ENCODE measurements around the gene DMBX1.

DMBX1 gene

DNA sequence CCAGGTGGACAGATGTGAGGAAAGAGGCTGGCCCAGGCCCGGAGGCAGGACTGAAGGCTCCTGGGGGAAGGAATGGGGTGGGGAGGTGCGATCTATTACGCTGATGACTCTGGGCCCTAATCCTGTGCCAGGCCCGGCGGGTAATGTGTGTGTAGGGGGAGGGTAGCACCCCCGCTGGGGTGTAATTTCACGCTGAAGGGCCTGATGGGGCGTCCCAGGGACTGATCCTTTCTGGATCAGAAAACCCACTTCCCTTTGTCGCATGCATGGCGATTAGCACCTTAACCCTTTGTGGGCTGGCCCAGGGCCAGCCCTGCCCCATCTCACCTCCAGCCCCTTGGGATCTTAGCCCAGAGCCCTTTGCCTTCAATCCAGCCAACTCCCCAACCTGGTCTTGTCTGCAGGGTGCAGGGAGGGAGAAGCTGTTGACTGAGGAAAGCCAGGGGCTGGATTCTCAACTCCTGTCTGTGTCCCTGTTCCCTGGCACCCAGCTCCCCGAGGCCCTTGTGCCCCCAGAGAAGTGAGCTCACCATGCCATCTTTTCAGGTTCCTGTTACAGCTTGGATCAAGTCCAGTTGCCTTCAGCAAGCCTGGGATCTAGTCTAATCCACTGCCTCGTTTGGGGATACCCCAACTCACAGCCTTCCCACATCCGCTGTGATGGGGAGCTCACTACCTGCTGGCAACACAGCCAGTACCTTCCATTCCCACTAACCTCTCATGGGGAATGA, 35.8 kb downstream of the DMBX1 start:
- no peak for DNase-seq (ENCODE audit: low spot score)

DNA sequence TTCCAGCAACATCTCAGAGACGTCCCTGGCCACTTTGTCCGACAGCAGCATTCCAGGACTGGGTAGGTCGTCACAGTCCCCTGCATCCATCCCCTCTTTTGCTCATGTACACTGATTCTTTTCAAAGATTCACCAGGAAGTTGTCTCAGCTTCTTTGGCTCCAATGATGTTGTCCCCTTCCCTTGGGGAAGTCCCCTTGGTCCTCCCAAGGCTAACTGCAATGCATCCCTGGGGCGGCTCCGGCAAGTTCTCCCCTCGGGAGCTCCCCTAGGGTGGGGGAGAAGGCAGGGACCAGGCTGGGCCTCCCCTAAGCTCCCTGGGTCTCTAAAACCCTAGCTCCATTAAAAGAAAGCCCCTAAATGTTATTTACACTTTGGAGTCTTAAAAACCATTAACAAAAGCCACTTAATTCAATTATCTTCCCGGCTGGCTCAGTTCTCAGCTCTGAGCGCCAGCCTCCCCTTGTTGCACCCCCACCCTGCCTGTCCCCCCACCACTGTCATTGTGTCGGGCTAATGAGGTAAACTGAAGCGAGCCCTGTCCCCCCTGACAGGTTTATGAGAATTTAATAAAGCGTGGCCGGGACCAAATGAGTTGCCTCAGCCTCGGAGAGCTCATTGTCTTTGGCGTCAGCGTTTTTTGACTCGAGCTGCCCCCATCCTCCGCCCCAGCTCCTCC, 36.5 kb downstream of the DMBX1 start:
- no peak for DNase-seq (ENCODE audit: low spot score)

DNA sequence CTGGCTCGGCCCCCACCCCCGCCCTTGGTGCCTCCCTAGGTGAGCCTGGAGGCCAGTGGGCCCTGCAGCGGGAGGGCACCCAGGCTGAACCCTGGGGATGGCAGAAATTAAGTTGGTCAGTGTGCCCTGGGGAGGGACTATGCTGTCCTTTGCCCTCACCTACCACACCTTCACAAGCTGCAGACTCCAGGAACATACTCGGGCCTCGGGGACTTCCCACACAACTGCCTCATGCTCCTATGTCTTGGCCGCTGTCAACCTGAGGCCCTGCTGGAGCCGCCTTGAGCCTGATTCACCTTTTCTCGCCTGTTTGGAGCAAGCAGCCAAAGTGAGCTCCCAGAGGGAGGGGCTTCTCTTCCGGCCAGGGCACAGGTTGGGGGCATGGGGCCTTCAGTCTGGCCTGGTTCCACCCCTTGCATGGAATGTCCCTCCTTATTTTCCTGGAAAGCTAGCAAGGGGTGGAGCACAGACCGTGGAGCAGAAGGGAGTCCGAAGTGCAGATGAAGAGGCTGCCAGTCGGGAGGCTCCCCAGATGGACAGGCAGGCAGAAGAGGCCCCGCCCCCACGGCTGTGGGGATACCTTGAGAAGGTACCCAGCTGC, 37.2 kb downstream of the DMBX1 start:
- DNase-seq (ENCODE audit: low spot score), result no peak

DNA sequence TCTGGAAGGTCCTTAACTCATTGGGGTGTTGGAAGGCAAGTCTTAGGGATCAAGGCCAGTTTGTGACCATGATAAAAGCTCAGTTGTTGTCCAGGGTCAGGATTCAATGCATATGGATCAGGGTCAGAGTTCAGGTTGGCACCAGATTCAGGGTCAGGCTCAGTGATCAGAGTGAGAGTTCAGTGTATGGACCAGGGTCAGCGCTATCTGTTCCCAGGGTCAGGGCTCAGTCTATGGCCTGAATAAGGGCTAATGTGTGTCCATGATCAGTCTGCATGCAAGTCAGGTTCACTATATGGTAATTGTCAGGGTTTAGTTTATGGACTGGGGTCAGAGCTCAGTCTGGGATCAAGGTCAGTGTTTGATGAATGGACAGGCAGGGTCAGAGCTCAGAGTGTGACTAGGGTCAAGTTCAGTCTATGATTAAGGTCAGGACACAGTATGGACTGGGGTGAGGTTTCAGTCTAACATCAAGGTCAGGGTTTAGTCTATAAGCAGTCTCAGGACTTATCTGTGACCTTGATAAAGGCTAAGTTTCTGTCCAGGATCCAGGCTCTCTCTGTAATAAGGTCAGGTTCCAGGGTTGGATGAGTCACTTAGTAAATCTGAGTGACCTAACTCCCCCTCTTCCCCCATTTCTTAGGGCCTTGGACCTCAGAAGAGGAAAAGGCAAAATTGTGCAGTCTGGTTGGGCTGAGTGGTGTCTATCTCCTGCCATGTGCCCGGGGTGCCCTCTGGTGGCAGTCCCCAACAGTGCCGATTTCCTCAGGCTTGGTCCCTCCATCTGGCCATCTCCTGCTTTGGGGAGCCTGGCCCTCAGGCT, 38.0 kb downstream of the DMBX1 start:
- peak; percentile 82 for DNase-seq (ENCODE audit: low spot score)

DNA sequence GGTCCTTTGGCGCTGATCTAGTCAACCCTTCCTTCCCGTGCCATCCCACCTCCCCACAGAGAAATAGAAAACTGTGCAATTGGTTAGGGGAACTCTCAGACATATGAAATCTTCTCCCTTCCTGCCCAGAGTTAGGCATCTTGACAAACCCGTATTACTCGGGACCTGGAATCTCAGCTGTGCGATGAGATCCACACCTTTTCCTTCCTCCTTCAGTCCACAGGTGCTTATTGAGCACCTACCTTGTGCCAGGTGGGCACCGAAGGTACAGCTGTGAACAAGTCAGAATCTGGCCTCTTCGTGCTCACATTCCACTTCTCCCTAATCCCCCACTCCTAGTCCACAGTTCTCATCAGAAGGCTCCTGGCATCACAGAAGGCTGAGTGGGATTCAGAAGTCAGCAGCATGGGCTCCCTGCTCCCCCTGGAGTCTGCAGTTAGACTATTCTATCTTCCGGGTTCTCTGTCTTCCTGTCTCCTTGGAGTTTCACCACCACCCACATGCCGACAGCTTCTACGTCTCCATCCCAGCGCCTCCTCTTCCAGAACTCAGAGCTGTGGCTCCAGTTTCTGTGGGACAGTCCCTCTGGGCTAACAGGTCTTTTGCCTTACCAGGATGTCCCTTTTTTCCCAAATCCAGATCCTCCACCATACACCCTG, 38.8 kb downstream of the DMBX1 start:
- no peak for DNase-seq (ENCODE audit: low spot score)

DNA sequence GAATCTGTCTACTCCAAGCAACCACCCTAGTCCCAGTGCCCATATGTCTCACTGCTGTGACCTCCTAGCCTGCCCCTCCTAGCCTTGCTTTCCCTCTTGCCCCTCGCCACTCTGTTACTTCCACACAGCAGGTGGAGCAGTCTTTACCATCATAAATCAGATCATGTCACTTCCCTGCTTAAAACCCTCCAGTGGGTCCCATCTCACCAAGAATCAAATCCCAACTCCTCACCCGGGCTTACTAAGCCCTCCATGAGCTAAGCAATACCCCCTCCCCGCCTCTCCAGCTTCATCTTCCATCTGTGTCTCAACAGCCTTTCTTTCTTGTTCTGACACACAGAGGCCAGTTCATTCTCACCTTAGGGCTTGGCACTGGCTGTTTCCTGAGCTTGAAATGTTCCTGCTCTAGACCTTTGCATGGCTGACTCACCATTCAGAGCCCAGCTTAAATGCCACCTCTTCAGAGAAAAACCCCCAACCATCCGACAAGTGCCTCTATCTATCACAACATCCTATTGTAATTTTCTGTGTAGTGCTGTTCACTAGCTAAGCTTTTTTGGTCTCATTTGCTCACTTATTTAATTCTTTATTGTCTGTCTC, 39.5 kb downstream of the DMBX1 start:
- DNase-seq (ENCODE audit: low spot score), result no peak

DNA sequence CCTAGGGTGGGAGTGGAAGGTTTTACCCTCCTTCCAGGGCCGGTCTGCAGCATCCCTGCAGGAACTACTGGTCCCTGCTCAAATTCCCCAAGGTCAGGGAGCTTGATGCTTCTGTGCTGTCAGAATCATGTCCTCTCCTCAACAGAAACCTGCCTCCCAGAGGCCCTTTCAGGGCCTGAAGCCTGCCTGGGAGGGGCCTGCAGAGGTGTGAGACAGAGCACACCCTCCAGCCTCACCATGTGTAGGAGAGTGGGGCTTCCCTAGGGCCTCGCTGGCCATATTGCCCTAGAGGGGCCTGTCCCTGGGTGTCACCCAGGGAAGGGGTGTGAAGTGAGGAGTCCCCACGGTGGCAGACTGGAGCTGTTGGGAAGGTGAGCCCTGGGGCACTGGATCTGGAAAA, 40.7 kb downstream of the DMBX1 start:
- no peak for DNase-seq (ENCODE audit: low spot score)

DNA sequence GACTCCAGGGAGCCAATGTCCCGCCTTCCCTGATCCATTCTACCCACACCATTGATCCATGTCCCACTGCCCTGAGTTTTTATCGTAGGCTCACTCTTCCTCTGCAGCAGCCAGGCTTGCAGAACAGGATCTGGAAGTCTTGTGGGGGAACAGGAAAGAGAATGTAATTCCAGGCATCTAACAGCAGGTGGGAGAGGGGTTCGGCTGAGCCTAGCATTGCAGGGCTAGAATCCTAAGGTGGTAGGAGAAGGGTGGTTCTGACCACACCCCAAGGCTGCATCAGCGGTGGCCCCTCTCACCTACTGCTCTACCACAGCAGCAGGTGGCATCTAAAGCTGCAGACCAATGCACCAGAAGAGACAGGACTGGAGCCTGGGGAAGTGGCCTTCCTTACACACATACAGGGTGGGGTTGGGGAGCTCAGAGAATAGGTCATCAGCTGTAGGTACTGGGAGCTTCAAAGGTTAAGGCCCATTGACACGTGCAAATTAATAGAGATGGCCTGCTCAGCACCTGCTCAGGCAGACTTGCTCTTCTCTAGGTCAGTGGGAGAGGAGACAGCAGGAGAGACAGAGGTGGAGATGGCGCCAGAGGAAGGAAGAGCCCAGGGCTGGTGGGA, 41.3 kb downstream of the DMBX1 start:
- DNase-seq (ENCODE audit: low spot score), result no peak

DNA sequence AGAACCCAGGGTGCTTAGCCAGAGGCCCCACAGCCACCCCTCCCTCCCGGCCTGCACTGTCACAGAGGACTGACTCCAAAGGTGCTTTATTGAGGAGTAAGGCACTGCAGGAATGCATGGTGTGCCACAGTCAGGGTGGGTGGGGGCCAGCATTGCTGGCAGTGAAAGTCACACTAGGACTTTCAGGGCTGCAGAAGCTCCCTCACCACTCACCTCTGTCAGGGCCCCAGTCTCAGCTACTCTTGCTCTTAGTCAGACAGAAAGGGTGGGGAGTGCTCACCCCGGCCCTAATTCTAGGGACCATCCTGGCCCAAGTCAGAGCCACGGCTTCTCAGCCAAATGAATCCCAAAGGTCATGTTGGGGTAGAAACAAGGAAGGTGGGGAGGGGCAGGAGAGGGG, 42.5 kb downstream of the DMBX1 start:
- DNase-seq (ENCODE audit: low spot score), result no peak

DNA sequence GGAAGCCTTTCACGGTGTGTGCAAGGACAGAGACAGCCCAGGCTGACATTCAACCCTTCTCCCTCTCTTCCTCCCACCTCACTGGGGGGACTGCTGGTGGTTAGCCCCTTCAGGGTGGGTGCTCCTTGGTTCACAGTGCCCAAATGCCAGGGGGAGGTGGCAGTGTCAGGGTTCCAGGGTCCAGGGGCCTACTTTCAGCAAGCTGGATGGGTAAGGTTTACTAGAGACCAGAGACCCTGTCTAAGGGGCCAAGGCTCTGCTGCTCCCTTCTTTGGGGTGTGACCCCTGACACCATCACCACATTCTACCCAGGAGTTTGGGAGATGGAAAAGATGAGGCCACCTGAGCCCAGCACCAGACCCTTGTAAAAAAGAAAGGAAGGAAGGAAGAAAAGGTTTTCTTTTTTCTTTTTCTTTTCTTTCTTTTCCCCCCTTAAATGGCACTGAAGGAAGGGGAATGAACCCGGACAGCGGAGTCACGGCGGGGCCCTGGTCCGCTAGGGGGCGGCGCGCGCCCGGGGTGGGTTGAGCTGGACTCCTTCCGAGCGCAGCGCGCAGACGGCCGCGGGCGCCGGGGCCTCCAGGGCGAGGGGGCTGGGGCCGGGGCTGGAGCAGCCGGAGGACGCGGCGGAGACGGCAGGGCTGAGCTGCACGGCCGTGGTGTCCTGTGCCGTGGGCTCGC, 43.0 kb downstream of the DMBX1 start:
- peak; percentile 92 for DNase-seq (ENCODE audit: low spot score)

DNA sequence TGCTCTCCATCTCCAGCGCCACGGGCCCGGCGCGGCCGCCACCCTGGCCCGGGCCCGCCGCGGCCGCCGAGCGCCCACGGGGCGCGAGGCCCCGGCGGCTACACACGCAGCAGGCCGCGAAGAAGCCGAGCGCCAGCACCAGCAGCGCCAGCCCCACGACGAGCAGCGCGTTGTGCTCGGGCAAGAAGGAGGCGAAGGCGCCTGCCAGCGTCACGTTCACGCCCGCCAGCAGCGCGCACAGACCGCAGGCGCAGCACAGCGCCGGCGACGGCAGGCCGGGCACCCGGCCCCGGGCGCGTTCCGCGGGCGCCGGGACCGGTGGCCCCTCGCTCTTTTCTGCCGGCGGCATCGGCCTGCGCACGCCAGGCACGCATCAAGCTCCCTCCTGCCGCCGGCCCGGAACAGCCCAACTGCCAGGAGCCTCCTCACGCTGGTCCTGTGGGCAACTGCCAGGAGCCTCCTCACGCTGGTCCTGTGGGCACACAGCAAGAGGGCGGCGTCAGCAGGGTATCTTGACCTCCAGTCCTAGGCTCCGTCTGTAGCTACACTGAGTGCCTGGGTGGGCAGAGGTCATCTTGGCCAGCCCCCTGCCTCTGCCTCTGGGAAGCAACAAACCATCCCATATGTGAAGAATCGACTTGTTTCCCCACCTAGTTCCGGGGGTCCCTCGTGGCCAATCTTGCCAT, 43.7 kb downstream of the DMBX1 start:
- peak; percentile 78 for DNase-seq (ENCODE audit: low spot score)

DNA sequence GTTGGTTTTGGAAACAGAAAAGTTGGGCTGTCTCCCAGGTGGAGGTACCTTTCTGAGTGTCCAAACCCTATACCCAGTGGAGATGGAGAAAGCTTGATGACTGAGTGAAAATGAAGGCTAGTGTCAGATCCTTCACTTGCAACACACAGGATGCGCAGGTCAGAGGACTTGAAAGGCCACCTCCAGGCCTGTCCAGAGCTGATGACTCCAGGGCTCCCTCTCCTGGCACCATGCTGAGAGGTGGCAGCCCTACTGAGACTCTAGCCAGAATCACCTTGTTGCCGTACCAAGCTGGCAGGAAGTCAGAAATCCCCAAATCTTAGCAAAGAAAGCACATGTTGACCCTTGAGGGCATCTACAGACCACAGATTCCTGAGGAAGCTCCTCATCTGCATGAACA, 45.4 kb downstream of the DMBX1 start:
- no peak for DNase-seq (ENCODE audit: low spot score)

DNA sequence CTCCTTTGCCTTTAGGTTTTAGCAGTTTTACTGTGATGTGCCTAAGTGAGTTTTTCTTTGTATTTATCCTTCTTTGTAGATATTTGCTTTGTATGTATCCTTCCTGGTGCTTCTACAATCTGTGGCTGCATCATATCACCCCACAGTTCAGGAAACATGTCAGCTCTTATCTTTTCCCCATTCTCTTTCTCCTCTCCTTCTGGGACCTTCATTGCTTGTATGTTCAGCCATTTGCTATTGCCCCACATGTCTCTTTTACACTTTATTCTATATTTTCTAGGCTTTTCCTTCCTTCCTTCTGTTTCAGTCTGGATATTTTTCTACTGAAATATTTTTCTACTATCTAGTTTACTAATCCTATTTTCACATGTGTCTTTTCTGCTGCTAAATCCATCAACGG, 46.9 kb downstream of the DMBX1 start:
- DNase-seq (ENCODE audit: low spot score), result no peak

DNA sequence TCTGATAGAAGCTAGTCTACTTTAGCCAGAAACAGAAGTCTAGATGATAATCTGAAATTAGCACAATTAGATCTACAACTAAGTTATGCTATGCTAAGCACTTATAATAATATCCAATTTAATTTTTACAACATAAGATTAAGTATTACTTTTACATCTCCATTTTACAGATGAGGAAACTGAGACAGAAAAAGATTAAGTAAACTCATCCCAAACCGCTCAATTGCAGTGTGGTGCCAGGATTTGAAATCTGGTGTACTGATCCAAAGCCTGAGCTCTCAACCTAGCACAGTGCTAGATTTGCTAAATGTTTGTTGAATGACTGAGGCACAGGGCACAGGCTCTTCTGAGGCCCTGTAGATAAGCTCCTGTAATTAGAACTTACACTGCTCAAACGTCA, 48.0 kb downstream of the DMBX1 start:
- DNase-seq (ENCODE audit: low spot score), result no peak

DNA sequence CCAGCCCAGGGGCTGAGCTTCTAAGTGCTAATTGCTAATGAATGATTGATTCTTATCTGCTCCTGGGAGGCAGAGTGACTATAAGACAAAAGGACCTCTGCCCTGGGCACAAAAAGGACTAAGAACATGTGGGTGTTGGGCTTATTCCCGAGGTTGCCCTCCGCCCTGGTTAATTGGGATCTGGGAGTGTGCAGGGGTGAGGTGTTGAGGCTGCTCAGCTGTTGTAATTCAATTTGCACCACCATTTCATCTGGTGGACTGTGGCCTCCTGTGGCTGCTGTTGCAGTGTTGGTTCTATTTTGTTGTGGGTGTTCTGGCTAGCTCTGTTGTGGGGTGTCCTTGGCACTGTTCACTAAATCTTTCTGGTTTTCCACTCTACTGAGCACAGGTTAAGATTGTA, 48.5 kb downstream of the DMBX1 start:
- no peak for DNase-seq (ENCODE audit: low spot score)

Measured in D341Med (cell line).